Transverse colon (tissue), 3 donors: Measurements from ENCODE around the gene PBX3.

Experiments
- POLR2A ChIP-seq: fragments of 450-650 bp; IDR thresholded peaks from one replicate; pipeline ENCODE4 v1.6.1; 2016; ENCODE audit warnings: antibody characterized with exemption, mild to moderate bottlenecking, moderate library complexity
- TF ChIP-seq, protein P1 (sequence below), 5 experiments: fragments of 200-600 bp in 3 of 5; fragments of 450-650 bp in 2 of 5; sonication (generic) in 3 of 5; IDR thresholded peaks; 1 replicate in 2 of 5; 2 replicates in 3 of 5; pipeline ENCODE4 v1.5.1; 2016 to 2017; ENCODE audit warnings: antibody characterized with exemption in 5 of 5, inconsistent platforms in 3 of 5, mild to moderate bottlenecking in 2 of 5, moderate library complexity in 1 of 5

DNA sequence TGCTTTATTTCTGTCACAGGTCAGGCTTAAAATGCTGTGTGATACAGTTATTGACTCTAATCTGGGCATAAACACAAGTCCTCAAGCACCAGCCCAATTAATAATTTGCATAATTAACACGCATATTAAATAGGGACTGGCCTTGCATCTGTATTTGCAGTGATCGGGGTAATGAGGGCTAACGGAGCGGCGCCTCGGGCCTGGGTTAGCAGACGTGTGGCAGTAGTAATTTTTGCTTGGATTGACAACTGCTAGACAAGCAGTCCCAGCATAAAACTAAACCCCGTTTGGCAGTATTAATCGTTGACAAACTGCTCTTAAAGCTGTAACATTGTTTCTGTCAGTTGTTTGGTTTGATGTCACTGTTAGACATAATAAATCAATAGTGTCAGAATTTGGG, 109.2 kb downstream of the PBX3 start:
- TF ChIP-seq, protein P1, sequence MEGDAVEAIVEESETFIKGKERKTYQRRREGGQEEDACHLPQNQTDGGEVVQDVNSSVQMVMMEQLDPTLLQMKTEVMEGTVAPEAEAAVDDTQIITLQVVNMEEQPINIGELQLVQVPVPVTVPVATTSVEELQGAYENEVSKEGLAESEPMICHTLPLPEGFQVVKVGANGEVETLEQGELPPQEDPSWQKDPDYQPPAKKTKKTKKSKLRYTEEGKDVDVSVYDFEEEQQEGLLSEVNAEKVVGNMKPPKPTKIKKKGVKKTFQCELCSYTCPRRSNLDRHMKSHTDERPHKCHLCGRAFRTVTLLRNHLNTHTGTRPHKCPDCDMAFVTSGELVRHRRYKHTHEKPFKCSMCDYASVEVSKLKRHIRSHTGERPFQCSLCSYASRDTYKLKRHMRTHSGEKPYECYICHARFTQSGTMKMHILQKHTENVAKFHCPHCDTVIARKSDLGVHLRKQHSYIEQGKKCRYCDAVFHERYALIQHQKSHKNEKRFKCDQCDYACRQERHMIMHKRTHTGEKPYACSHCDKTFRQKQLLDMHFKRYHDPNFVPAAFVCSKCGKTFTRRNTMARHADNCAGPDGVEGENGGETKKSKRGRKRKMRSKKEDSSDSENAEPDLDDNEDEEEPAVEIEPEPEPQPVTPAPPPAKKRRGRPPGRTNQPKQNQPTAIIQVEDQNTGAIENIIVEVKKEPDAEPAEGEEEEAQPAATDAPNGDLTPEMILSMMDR (IDR thresholded peaks at IDR 0.05): no peak
- TF ChIP-seq POLR2A: no peak
